Activated CD4-positive, alpha-beta T cell treated with anti-CD3 and anti-CD28 coated beads for 36 hours (primary cell): ENCODE data around the gene OR2Y1. TPM values are rescaled to one million over a fixed set of nuclear protein-coding genes. Genes with fewer than 3 reads are reported as not detected.
"Not testable (repeated sequence)": the region's sequence is repeated elsewhere in the genome, so short reads cannot be mapped to it uniquely, and the experiment has no call there.

ENCODE experiments used
- ATAC-seq: fragments of 200-7000 bp; cut with Tn5 transposase; one replicate; pipeline ENCODE4 v1.10.0; 2021; ENCODE audit warnings: mild to moderate bottlenecking, moderate library complexity
- CTCF ChIA-PET: fragments of 350-600 bp; sonication (Branson Sonifier 250); formaldehyde crosslinking; loops from one replicate; lab custom pipeline; 2021; ENCODE audit warnings: antibody characterized with exemption; lab: Charles Lee
- POLR2A ChIA-PET: fragments of 350-600 bp; sonication (Branson Sonifier 250); formaldehyde crosslinking; loops from one replicate; lab custom pipeline; 2021; ENCODE audit warnings: antibody characterized with exemption, inconsistent platforms; lab: Charles Lee
- DNase-seq: peaks from one replicate; pipeline ENCODE4 v3.0.0-alpha.2; 2020
- H3K27ac Mint-ChIP-seq: one replicate; pipeline ENCODE4 v1.8.0; 2021; ENCODE audit warnings: mixed read lengths
- H3K27me3 Mint-ChIP-seq: one replicate; pipeline ENCODE4 v1.8.0; 2021; ENCODE audit warnings: mixed read lengths
- H3K36me3 Mint-ChIP-seq: one replicate; pipeline ENCODE4 v1.8.0; 2021; ENCODE audit warnings: low read depth, mixed read lengths
- H3K4me1 Mint-ChIP-seq: one replicate; pipeline ENCODE4 v1.8.0; 2021; ENCODE audit warnings: mixed read lengths
- H3K4me3 Mint-ChIP-seq: one replicate; pipeline ENCODE4 v1.8.0; 2021; ENCODE audit warnings: mild to moderate bottlenecking, moderate library complexity, mixed read lengths
- H3K9me3 Mint-ChIP-seq: one replicate; pipeline ENCODE4 v1.8.0; 2021; ENCODE audit warnings: low read depth, mixed read lengths
- intact Hi-C, 2 experiments: fragments of 100-400 bp; cut with DNase I in 1 of 2; cut with micrococcal nuclease in 1 of 2; formaldehyde crosslinking; loops; one replicate each; pipeline versions ENCODE4 v1.14.2 to v1.15.1; 2022 to 2024; cut with DNase I, micrococcal nuclease
- total RNA-seq, 2 experiments: library from RNA; stranded (reverse); gene quantifications; one replicate each; pipeline ENCODE4 v1.2.3, GENCODE V29; 2021

Gene OR2Y1
- total RNA-seq, 2 experiments from 2014 or later, result not detected

DNA sequence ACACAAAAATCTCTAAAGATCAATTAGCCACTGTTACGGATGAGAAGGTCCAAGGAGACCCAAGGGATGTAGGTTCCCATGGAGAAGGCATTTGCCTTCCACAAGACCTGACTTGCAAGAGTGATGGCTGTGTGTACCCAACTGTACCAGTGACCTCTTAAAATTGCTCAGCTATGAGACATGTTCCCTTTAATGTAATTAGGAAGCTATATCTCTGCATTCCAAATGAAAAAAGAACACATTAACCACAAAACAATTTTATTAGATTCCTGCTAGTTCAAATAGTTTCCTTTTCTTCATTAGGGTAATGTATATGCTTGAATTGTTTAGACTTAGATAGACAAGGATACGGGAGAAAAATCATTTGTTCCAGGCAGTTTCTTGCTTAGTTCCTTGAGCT lies 3.3 kb downstream of the OR2Y1 start:
- ChIA-PET POLR2A (no interaction called here), CTCF (interaction anchor here (0.5 to 0.7 kb wide), 2 partner anchors 18 to 118 kb away, joined by 3 read pairs; no protein-coding TSS in a partner anchor)
- Mint-ChIP-seq H3K9me3 (no peaks in the 10 kb centered on the region), H3K4me3 (no peak overlapping the region), H3K4me1 (no peaks in the 10 kb centered on the region), H3K27ac (no peak overlapping the region), H3K27me3 (peaks cover 24% of the 10 kb centered on the region), H3K36me3 (no peaks in the 10 kb centered on the region)
- DNase-seq, result no peak
- no peak for ATAC-seq
- intact Hi-C loops, result no loop called here

DNA sequence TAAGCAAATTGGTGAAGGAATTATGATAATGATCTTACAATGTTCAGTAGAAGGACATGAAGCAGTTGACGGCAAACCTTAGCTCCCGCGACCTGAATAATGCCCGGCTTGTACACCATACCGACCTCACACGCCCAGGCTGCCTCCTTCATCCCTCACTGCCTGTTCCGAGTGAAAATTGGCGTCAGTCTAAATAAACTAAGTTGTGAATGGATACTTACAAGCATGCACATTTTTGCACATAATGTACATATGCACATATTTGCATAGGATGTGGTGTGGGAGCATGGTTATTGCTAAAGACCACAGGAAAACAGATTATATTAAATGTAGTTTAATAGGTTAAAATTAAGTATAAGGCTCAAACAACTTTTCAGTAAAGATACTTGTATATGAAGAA lies 14.9 kb downstream of the OR2Y1 start:
- intact Hi-C loops, result no loop called here
- CTCF ChIA-PET, result no interaction called here
- no peak overlapping the region for H3K4me3 Mint-ChIP-seq

DNA sequence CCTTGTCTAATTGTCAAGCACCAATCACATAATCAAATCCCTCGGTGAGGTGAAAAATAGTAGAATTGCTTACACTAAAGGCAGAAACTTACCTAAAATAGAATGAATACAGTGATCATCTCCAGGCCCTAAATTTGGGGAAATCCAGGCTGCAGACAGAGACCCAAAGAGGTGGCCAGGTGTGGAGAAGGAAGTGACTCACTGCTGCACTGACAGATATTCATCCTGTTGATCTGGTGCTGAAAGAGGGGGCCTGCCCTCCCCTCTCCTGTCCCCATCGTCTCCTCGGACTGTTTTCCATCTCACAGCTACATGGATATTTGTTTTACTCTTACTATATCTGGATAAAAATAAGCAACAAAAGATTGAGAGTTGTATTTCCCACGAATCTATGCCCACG lies 15.9 kb downstream of the OR2Y1 start:
- intact Hi-C loops, result no loop called here

More for the DNA sequence above, 14.9 kb downstream of the OR2Y1 start:
- H3K27ac Mint-ChIP-seq, result no peak overlapping the region
- no peaks in the 10 kb centered on the region for H3K9me3 Mint-ChIP-seq
- H3K27me3 Mint-ChIP-seq, result peaks cover 6% of the 10 kb centered on the region
- POLR2A ChIA-PET, result no interaction called here
- H3K4me1 Mint-ChIP-seq, result peaks cover 4% of the 10 kb centered on the region
- ATAC-seq, result no peak
- no peak for DNase-seq
- H3K36me3 Mint-ChIP-seq, result no peaks in the 10 kb centered on the region

DNA sequence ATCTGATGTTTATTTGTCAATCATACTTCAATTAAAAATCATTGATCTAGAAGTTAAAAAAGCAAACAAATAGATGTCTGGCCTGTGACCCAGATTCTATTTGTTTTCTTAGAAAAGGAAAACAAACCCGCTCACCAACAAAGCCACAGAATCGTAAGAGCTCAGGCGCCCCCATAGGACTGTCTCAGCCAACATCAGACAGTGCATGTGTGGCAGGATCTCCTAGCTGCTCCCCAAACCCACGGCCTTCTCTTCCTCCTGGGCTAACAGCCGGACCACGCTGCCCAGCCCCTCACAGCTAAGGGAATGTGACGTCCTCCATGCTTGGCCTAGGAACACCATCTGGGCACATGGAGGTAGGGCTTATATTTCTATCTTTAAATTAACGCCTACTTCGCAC lies 19.4 kb downstream of the OR2Y1 start:
- Mint-ChIP-seq H3K27ac (no peak overlapping the region), H3K4me3 (no peak overlapping the region), H3K27me3 (peaks cover 2% of the 10 kb centered on the region), H3K4me1 (peaks cover 20% of the 10 kb centered on the region), H3K9me3 (no peaks in the 10 kb centered on the region), H3K36me3 (no peaks in the 10 kb centered on the region)
- CTCF ChIA-PET, result interaction anchor here (0.6 kb wide), 1 partner anchor 371 kb away, joined by 4 read pairs; no protein-coding TSS in a partner anchor
- DNase-seq (no peak), ATAC-seq (no peak)
- POLR2A ChIA-PET, result no interaction called here
- intact Hi-C loops, result no loop called here

More for the DNA sequence above, 15.9 kb downstream of the OR2Y1 start:
- H3K27me3 Mint-ChIP-seq, result peaks cover 6% of the 10 kb centered on the region
- DNase-seq (no peak), ATAC-seq (no peak)
- CTCF ChIA-PET, result no interaction called here
- H3K36me3 Mint-ChIP-seq, result no peaks in the 10 kb centered on the region
- no peak overlapping the region for H3K27ac Mint-ChIP-seq
- H3K4me1 Mint-ChIP-seq, result peaks cover 6% of the 10 kb centered on the region
- POLR2A ChIA-PET, result no interaction called here
- H3K4me3 Mint-ChIP-seq, result no peak overlapping the region
- no peaks in the 10 kb centered on the region for H3K9me3 Mint-ChIP-seq

DNA sequence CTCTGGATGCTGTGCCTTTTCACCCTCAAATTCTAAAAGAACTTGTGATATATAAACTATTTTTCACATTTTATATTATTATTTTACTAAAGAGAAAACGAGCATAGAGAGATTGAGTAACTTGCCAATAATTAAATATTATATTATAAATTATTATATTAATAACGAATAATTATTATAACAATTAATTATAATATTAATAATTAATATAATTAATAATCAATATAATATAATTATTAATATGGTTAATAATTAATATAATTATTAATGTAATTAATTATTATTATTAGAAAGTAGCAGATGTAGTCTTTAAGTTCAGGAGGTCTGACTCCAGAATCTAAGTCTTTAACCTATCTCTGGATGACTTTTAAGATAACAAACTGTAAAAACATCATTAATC lies 20.1 kb downstream of the OR2Y1 start:
- H3K4me1 Mint-ChIP-seq, result peaks cover 20% of the 10 kb centered on the region
- intact Hi-C loops, result loop anchor here (2.0 to 5.0 kb wide), 2 partner anchors 31 to 112 kb away; no protein-coding TSS in a partner anchor
- POLR2A ChIA-PET, result no interaction called here
- H3K27ac Mint-ChIP-seq, result no peak overlapping the region
- CTCF ChIA-PET, result interaction anchor here (0.8 to 1.8 kb wide), 3 partner anchors 8 to 113 kb away, joined by 3 to 9 read pairs (median 4); no protein-coding TSS in a partner anchor
- no peaks in the 10 kb centered on the region for H3K36me3 Mint-ChIP-seq
- no peak for ATAC-seq
- no peak overlapping the region for H3K4me3 Mint-ChIP-seq
- H3K27me3 Mint-ChIP-seq, result peaks cover 2% of the 10 kb centered on the region
- no peaks in the 10 kb centered on the region for H3K9me3 Mint-ChIP-seq
- DNase-seq, result no peak

DNA sequence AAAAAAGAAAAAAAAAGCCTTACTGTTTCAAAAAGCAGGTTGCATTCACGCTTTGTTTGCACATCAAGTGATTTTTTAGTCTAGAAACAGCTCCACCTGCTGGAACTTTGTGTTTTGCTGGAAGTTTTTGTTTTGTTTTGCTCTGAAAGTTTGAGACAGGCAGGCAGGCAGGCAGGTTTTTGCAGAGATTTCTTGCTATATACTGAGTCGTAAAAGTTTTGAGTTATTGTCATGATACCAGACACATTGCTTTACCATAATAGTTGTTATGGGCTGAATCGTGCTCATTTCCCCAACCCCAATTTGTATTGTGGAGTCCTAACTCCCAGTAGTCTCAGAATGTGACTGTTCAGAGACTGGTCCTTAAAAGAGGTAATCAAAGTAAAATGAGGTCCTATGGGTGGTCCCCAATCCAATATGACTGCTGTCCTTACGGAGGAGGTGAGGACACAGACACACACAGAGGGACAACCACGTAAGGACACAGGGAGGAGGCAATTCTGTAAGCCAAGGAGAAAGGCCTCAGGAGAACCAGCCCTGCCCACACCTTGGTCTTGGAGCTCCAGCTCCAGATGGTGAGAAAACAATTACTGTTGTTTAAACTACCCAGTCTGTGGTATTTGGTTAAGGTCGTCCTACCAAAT lies 20.9 kb downstream of the OR2Y1 start:
- DNase-seq, result peak; percentile 57
- intact Hi-C loops, result loop anchor here (1.0 to 5.0 kb wide), 4 partner anchors 30 to 112 kb away; no protein-coding TSS in a partner anchor
- peaks cover 19% of the 10 kb centered on the region for H3K4me1 Mint-ChIP-seq
- ChIA-PET CTCF (interaction anchor here (0.6 to 1.8 kb wide), 20 partner anchors 9 to 201 kb away, joined by 3 to 9 read pairs (median 3); no protein-coding TSS in a partner anchor), POLR2A (interaction anchor here (0.6 kb wide), 1 partner anchor 30 kb away, joined by 3 read pairs; no protein-coding TSS in a partner anchor)
- H3K27me3 Mint-ChIP-seq, result peaks cover 2% of the 10 kb centered on the region
- H3K36me3 Mint-ChIP-seq, result peaks cover 1% of the 10 kb centered on the region
- ATAC-seq, result no peak
- H3K4me3 Mint-ChIP-seq, result no peak overlapping the region
- H3K9me3 Mint-ChIP-seq, result no peaks in the 10 kb centered on the region
- H3K27ac Mint-ChIP-seq, result no peak overlapping the region

DNA sequence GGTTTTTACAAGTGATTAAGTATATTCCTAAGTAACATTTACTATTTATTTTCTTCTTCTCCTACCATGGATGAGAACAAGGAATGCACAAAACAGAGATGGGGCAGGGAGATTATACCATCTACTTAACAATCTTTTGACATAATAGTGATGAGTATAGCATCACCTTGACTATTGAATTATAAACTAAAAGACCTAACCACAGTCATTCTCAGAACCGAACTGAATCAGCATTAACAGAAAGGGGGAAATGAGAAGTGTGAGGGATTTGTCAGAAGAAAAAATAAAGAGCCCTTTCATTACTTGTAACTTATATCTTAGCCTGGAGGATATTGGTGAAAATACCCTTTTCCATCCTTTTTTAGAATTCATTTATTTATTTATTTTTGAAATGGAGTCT lies 21.9 kb downstream of the OR2Y1 start:
- ChIA-PET POLR2A (no interaction called here), CTCF (interaction anchor here (0.6 to 1.7 kb wide), 17 partner anchors 9 to 453 kb away, joined by 3 to 5 read pairs (median 3); no protein-coding TSS in a partner anchor)
- Mint-ChIP-seq H3K9me3 (peaks cover 3% of the 10 kb centered on the region), H3K36me3 (peaks cover 1% of the 10 kb centered on the region), H3K4me3 (no peak overlapping the region), H3K27ac (no peak overlapping the region), H3K27me3 (peaks cover 2% of the 10 kb centered on the region), H3K4me1 (peaks cover 17% of the 10 kb centered on the region)
- ATAC-seq, result peak; percentile 89
- intact Hi-C loops, result loop anchor here (1.0 to 5.0 kb wide), 5 partner anchors 19 to 111 kb away; no protein-coding TSS in a partner anchor
- DNase-seq, result no peak

DNA sequence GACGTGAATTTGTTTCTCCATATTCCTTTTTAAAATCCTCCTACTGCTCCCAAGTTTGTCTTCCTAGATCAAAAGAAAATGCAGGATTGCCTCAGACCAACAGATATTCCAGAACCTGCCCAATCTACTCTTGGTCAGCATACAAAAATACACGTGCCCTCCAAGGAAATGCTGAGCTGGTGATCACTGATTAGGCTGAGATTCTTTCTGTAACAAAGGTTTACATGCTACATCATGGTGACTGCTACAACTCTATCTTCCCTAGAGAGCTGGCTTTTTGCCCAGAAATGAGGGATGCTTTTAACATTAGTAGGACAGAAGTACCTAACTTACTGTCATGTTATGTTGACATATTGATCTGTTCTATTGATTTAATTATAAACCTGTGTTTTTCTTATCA lies 35.5 kb downstream of the OR2Y1 start:
- Mint-ChIP-seq H3K27ac (no peak overlapping the region), H3K4me1 (peaks cover 2% of the 10 kb centered on the region), H3K4me3 (no peak overlapping the region), H3K36me3 (peaks cover 2% of the 10 kb centered on the region), H3K9me3 (peaks cover 5% of the 10 kb centered on the region), H3K27me3 (peaks cover 2% of the 10 kb centered on the region)
- ATAC-seq (no peak), DNase-seq (no peak)
- intact Hi-C loops, result no loop called here
- POLR2A ChIA-PET, result no interaction called here
- CTCF ChIA-PET, result interaction anchor here (1.2 kb wide), 1 partner anchor 14 kb away, joined by 3 read pairs; no protein-coding TSS in a partner anchor

DNA sequence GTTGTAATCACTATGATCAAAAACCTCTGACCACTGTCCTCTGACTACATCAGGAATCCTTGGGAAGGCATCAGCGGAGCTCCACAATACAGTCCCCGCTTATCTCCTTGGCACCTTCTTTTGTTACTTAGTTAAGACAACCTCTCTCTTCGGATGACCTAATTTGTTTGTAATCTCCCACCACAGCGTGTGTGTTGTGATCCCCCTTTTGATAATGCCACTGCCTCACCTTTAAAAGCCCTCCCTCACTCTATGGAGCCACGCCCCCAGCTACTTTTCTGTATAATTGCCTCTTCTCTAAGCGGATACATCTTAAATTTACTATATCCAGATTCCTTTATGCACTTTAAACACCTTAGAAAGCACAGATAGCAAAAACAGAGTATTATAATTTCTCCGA lies 35.9 kb downstream of the OR2Y1 start:
- ATAC-seq, result no peak
- POLR2A ChIA-PET, result no interaction called here
- CTCF ChIA-PET, result interaction anchor here (1.2 kb wide), 1 partner anchor 15 kb away, joined by 3 read pairs; no protein-coding TSS in a partner anchor

DNA sequence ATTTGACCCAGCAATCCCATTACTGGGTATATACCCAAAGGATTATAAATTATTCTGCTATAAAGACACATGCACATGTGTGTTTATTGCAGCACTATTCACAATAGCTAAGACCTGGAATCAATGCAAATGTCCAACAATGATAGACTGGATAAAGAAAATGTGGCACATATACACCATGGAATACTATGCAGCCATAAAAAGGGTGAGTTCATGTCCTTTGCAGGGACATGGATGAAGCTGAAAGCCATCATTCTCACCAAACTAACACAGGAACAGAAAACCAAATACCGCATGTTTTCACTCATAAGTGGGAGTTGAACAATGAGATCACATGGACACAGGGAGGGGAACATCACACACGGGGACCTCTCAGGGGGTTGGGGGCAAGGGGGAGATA lies 36.5 kb downstream of the OR2Y1 start:
- H3K27ac Mint-ChIP-seq, ATAC-seq, POLR2A ChIA-PET, CTCF ChIA-PET, H3K27me3 Mint-ChIP-seq, DNase-seq, H3K9me3 Mint-ChIP-seq, H3K4me1 Mint-ChIP-seq, intact Hi-C loops, H3K4me3 Mint-ChIP-seq, H3K36me3 Mint-ChIP-seq: not testable (repeated sequence)

More for the DNA sequence above, 35.9 kb downstream of the OR2Y1 start:
- no peak overlapping the region for H3K4me3 Mint-ChIP-seq
- peaks cover 2% of the 10 kb centered on the region for H3K27me3 Mint-ChIP-seq
- H3K4me1 Mint-ChIP-seq, result peaks cover 6% of the 10 kb centered on the region
- intact Hi-C loops, result no loop called here
- no peak overlapping the region for H3K27ac Mint-ChIP-seq
- peaks cover 2% of the 10 kb centered on the region for H3K36me3 Mint-ChIP-seq
- H3K9me3 Mint-ChIP-seq, result peaks cover 5% of the 10 kb centered on the region
- DNase-seq, result no peak

DNA sequence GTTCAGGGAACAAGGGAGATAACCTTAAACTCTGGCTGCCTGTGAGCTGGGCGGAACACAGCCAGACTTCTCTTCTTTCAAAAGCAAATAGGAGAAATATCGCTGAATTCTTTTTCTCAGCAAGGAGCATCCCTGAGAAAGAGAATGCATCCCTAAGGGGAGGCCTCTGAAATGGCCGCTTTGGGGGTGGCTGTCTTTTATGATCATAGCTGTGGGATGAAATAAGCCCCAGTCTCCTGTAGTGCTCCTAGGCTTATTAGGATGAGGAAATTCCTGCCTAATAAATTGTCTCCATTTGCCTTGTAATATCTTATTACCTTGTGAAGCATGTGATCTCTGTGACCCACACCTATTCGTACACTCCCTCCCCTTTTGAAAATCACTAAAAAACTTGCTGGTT lies 39.4 kb downstream of the OR2Y1 start:
- H3K27me3 Mint-ChIP-seq, ATAC-seq, H3K4me1 Mint-ChIP-seq, DNase-seq, H3K9me3 Mint-ChIP-seq, intact Hi-C loops, POLR2A ChIA-PET, H3K4me3 Mint-ChIP-seq, H3K27ac Mint-ChIP-seq, H3K36me3 Mint-ChIP-seq: not testable (repeated sequence)
- CTCF ChIA-PET, result interaction anchor here (0.7 to 1.6 kb wide), 2 partner anchors 9 to 15 kb away, joined by 3 to 9 read pairs; no protein-coding TSS in a partner anchor
